ENCODE data around the gene TEX11. TPM values are rescaled to one million over a fixed set of nuclear protein-coding genes. Genes with fewer than 3 reads are reported as not detected.

The TEX11 gene
- total RNA-seq, 1 donor from 2014 or later: not detected

DNA sequence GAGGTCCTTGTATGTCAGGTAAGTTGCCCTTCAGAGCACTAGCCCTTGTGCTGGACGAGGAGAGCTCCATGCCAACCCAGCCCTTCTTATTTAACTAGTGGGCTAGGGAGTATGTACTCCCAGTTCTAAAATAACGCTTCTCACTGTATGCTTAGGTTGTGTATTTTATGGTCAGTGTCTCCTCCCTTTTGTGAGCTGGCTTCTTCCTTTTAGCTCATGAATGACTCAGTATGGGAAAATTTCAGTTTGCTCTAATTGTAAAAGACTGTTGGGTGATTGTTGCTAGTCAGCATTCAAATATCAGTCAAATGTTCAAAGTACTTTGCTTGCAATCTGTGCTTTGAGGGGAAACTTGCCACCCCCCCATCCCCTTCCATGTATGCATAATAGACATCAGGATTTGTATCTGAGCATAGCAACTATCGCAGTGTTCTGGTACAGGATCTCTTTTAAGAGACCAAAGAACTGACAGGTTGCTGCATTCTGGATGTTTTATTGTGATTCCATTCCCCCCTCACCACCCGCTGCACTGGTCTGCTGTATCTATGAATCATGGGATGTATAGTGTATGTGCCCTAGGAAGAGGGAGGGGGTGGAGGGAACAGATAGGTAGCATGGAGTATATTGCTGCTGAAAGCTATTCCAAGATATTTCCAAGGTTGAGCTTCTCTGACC lies 429.1 kb downstream of the TEX11 start:
- Histone ChIP-seq H3K4me3 (no peak overlapping the region), H3K27me3 (no peaks in the 10 kb centered on the region), H3K36me3 (no peaks in the 10 kb centered on the region), H3K27ac (peak overlapping the region; percentile 56), H3K9me3 (no peaks in the 10 kb centered on the region), H3K4me1 (peaks cover 31% of the 10 kb centered on the region)
- intact Hi-C loops (cut with DNase I): no loop called here
- TF ChIP-seq POLR2AphosphoS5 (IDR thresholded peaks at IDR 0.05; ENCODE audit: insufficient read depth in 1 of 2, low read depth in 1 of 2) (no peak), POLR2A (IDR thresholded peaks at IDR 0.05) (no peak)
- TF ChIP-seq, protein P1, sequence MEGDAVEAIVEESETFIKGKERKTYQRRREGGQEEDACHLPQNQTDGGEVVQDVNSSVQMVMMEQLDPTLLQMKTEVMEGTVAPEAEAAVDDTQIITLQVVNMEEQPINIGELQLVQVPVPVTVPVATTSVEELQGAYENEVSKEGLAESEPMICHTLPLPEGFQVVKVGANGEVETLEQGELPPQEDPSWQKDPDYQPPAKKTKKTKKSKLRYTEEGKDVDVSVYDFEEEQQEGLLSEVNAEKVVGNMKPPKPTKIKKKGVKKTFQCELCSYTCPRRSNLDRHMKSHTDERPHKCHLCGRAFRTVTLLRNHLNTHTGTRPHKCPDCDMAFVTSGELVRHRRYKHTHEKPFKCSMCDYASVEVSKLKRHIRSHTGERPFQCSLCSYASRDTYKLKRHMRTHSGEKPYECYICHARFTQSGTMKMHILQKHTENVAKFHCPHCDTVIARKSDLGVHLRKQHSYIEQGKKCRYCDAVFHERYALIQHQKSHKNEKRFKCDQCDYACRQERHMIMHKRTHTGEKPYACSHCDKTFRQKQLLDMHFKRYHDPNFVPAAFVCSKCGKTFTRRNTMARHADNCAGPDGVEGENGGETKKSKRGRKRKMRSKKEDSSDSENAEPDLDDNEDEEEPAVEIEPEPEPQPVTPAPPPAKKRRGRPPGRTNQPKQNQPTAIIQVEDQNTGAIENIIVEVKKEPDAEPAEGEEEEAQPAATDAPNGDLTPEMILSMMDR (IDR thresholded peaks at IDR 0.05): no peak
- no peak for DNase-seq (ENCODE audit: extremely low spot score in 2 of 2)

Small RNA genes within 50 kb of the gene (small RNA-seq; reads per million reads assigned to genes)
- not detected for gene SNORD3E

Other genes starting within 250 kb of the TEX11 start
- gene SLC7A3, start 22.4 kb upstream of the TEX11 start, total RNA-seq: 1.7 TPM
- 25.0 TPM for gene SNX12, start 159.6 kb upstream of the TEX11 start, total RNA-seq
- 22.8 TPM for gene FOXO4, start 187.1 kb upstream of the TEX11 start, total RNA-seq
- gene CXorf65, start 198.0 kb upstream of the TEX11 start, total RNA-seq: not detected
- 4.2 TPM for gene IL2RG, start 202.9 kb upstream of the TEX11 start, total RNA-seq
- 39.3 TPM for gene MED12, start 209.9 kb upstream of the TEX11 start, total RNA-seq
- 1.7 TPM for gene NLGN3, start 236.1 kb upstream of the TEX11 start, total RNA-seq

All from vagina (tissue), 2 donors.